Gastroesophageal sphincter (tissue), 4 donors: ENCODE results near the gene PRKG1. TPM values are rescaled to one million over a fixed set of nuclear protein-coding genes. Genes with fewer than 3 reads are reported as not detected.

ENCODE experiments used
- ATAC-seq: fragments of 150-250 bp; one replicate; pipeline ENCODE4 v1.9.1; 2016; ENCODE audit warnings: mild to moderate bottlenecking, moderate library complexity
- H3K27ac ChIP-seq, 4 donors: fragments of 200-600 bp; sonication (generic) in 3 of 4; 1 replicate in 3 of 4; 2 replicates in 1 of 4; pipeline ENCODE4 v1.5.1; 2016 to 2019
- H3K27me3 ChIP-seq: fragments of 200-600 bp; sonication (generic); one replicate; pipeline ENCODE4 v1.5.1; 2019
- H3K36me3 ChIP-seq, 2 donors: fragments of 200-600 bp; sonication (generic); one replicate each; pipeline ENCODE4 v1.5.1; 2019; ENCODE audit warnings: control low read depth in 1 of 2
- H3K4me1 ChIP-seq, 3 donors: fragments of 200-600 bp; sonication (generic); 1 replicate in 2 of 3; 2 replicates in 1 of 3; pipeline ENCODE4 v1.5.1; 2016 to 2019; ENCODE audit warnings: control low read depth in 2 of 3
- H3K4me3 ChIP-seq, 2 donors: fragments of 200-600 bp; sonication (generic); one replicate each; pipeline ENCODE4 v1.5.1; 2019; ENCODE audit warnings: mild to moderate bottlenecking in 1 of 2, moderate library complexity in 1 of 2
- H3K9me3 ChIP-seq, 3 donors: fragments of 200-600 bp; sonication (generic); one replicate each; pipeline ENCODE4 v1.5.1; 2017 to 2019; ENCODE audit warnings: control low read depth in 2 of 3
- CTCF ChIP-seq, 4 experiments: fragments of 200-600 bp in 2 of 4; fragments of 450-650 bp in 2 of 4; sonication (generic) in 1 of 4; IDR thresholded peaks; one replicate each; pipeline ENCODE4 v1.5.1; 2017 to 2019; ENCODE audit warnings: antibody characterized with exemption in 4 of 4, mild to moderate bottlenecking in 2 of 4, moderate library complexity in 2 of 4
- EP300 ChIP-seq: sonication (generic); formaldehyde crosslinking; IDR thresholded peaks from one replicate; pipeline ENCODE4 v1.6.1; 2017; ENCODE audit warnings: antibody characterized with exemption, mild to moderate bottlenecking
- POLR2A ChIP-seq, 2 donors: fragments of 450-650 bp; IDR thresholded peaks; one replicate each; pipeline ENCODE4 v1.6.1; 2017; ENCODE audit warnings: antibody characterized with exemption in 2 of 2, mild to moderate bottlenecking in 2 of 2, moderate library complexity in 1 of 2
- POLR2AphosphoS5 ChIP-seq: sonication (generic); formaldehyde crosslinking; IDR thresholded peaks from one replicate; pipeline ENCODE4 v1.6.1; 2017; ENCODE audit warnings: antibody characterized with exemption
- WGBS, 2 donors: methylation state at CpG; one replicate each; pipeline ENCODE4 v1.1.5; 2018; ENCODE audit warnings: low coverage in 1 of 2; 5-methylcytosine and 5-hydroxymethylcytosine counted together
- total RNA-seq, 4 donors: library from RNA; depleted of rRNA; stranded (reverse); fragments of >200 nt; gene quantifications; one replicate each; pipeline ENCODE4 v1.1.0, GENCODE V29; 2016

PRKG1 gene
- total RNA-seq, 4 donors from 2014 or later, result 27.5 to 73.2 (median 39.2) TPM

- no peaks in the 10 kb centered on the region for H3K9me3 ChIP-seq
- WGBS, 2 donors, result 33 to 53% methylated on average over 2 of the region's 2 CpGs
- H3K27me3 ChIP-seq, result no peaks in the 10 kb centered on the region
- TF ChIP-seq EP300, result no peak
- TF ChIP-seq POLR2A (IDR thresholded peaks at IDR 0.05), result no peak
- no peak for TF ChIP-seq POLR2AphosphoS5
- no peak for TF ChIP-seq CTCF (IDR thresholded peaks at IDR 0.05)
- H3K27ac ChIP-seq, result no peak overlapping the region
- no peak overlapping the region for H3K4me3 ChIP-seq
- no peaks in the 10 kb centered on the region for H3K36me3 ChIP-seq
- ATAC-seq, result no peak
- H3K4me1 ChIP-seq, result peaks cover 0 to 14% (median 0%) of the 10 kb centered on the region in 3 donors
These were observed 890.3 kb downstream of the PRKG1 start for GRCh38 chr10:51964630-51965029.

GRCh38 chr10:51965451-51965850 is 891.2 kb downstream of the PRKG1 start:
- no peak for TF ChIP-seq POLR2A (IDR thresholded peaks at IDR 0.05)
- no peak for TF ChIP-seq CTCF (IDR thresholded peaks at IDR 0.05)
- TF ChIP-seq POLR2AphosphoS5, result no peak
- no peak for TF ChIP-seq EP300
- H3K9me3 ChIP-seq, result no peaks in the 10 kb centered on the region
- H3K27ac ChIP-seq, result no peak overlapping the region
- H3K4me3 ChIP-seq, result no peak overlapping the region
- ATAC-seq, result no peak
- H3K36me3 ChIP-seq, result no peaks in the 10 kb centered on the region
- H3K27me3 ChIP-seq, result no peaks in the 10 kb centered on the region
- peaks cover 0 to 6% (median 0%) of the 10 kb centered on the region in 3 donors for H3K4me1 ChIP-seq

- Histone ChIP-seq H3K9me3 (no peaks in the 10 kb centered on the region), H3K4me1 (no peaks in the 10 kb centered on the region), H3K27me3 (no peaks in the 10 kb centered on the region), H3K27ac (no peak overlapping the region), H3K4me3 (no peak overlapping the region), H3K36me3 (no peaks in the 10 kb centered on the region)
- no peak for ATAC-seq
- WGBS, 2 donors, result 80 to 96% methylated on average over 1 to 2 of the region's 3 CpGs
- TF ChIP-seq POLR2A (IDR thresholded peaks at IDR 0.05), result no peak
- no peak for TF ChIP-seq EP300
- no peak for TF ChIP-seq CTCF (IDR thresholded peaks at IDR 0.05)
- TF ChIP-seq POLR2AphosphoS5, result no peak
These were observed 898.6 kb downstream of the PRKG1 start for GRCh38 chr10:51972733-51973346.

GRCh38 chr10:51980752-51981151 is 906.5 kb downstream of the PRKG1 start:
- no peaks in the 10 kb centered on the region for H3K27me3 ChIP-seq
- H3K4me3 ChIP-seq, result no peak overlapping the region
- TF ChIP-seq POLR2AphosphoS5, result no peak
- TF ChIP-seq POLR2A (IDR thresholded peaks at IDR 0.05), result no peak
- TF ChIP-seq EP300, result no peak
- no peak for TF ChIP-seq CTCF (IDR thresholded peaks at IDR 0.05)
- ATAC-seq, result no peak
- H3K36me3 ChIP-seq, result no peaks in the 10 kb centered on the region
- H3K9me3 ChIP-seq, result no peaks in the 10 kb centered on the region
- H3K4me1 ChIP-seq, result peaks cover 0 to 6% (median 0%) of the 10 kb centered on the region in 3 donors
- no peak overlapping the region for H3K27ac ChIP-seq

- no peak for ATAC-seq
- Histone ChIP-seq H3K4me3 (no peak overlapping the region), H3K36me3 (no peaks in the 10 kb centered on the region), H3K9me3 (no peaks in the 10 kb centered on the region), H3K4me1 (peaks cover 0 to 15% (median 0%) of the 10 kb centered on the region in 3 donors), H3K27me3 (no peaks in the 10 kb centered on the region), H3K27ac (no peak overlapping the region)
- TF ChIP-seq POLR2A (IDR thresholded peaks at IDR 0.05), result no peak
- WGBS, 2 donors, result 86 to 100% methylated on average over 1 of the region's 1 CpG
These were observed 907.4 kb downstream of the PRKG1 start for GRCh38 chr10:51981731-51982130.
